ENCODE measurements around the gene AGBL4. TPM values are rescaled to one million over a fixed set of nuclear protein-coding genes. Genes with fewer than 3 reads are reported as not detected.

Gene AGBL4
- total RNA-seq, 1 donor from 2014 or later = not detected

GRCh38 chr1:48693180-48693579, 1330.6 kb downstream of the AGBL4 start:
- no peak for DNase-seq (ENCODE audit: low spot score)
- intact Hi-C loops (cut with micrococcal nuclease) = no loop called here
- Mint-ChIP-seq H3K27me3 (ENCODE audit: insufficient read depth) (no peaks in the 10 kb centered on the region), H3K9me3 (no peaks in the 10 kb centered on the region), H3K36me3 (ENCODE audit: low read depth) (no peaks in the 10 kb centered on the region), H3K27ac (no peak overlapping the region), H3K4me3 (no peak overlapping the region), H3K4me1 (ENCODE audit: low read depth) (no peaks in the 10 kb centered on the region)

DNA sequence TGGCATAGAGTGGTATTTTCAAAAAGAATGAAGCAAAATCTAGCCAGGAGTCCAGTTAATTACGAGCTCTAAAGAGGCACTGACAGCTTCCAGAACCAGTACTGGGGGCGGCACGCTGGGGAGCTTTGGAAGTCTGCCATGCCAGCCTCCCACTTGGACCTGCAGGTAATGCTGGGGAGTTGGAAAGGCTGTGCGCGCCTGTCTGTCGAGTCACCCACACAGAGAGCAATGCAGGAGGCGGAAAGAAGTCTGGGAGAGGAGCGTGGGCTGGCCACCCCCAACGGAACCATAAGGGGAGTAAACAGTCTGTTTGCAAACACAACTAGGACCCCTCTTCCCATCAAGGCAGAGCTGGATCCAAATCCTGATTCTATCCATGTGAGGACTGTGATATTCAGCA, 1331.5 kb downstream of the AGBL4 start:
- no peaks in the 10 kb centered on the region for H3K4me1 Mint-ChIP-seq (ENCODE audit: low read depth)
- no peak overlapping the region for H3K27ac Mint-ChIP-seq
- no peak for DNase-seq (ENCODE audit: low spot score)
- H3K4me3 Mint-ChIP-seq = no peak overlapping the region
- H3K27me3 Mint-ChIP-seq (ENCODE audit: insufficient read depth) = no peaks in the 10 kb centered on the region
- intact Hi-C loops (cut with micrococcal nuclease) = no loop called here
- no peaks in the 10 kb centered on the region for H3K9me3 Mint-ChIP-seq
- H3K36me3 Mint-ChIP-seq (ENCODE audit: low read depth) = no peaks in the 10 kb centered on the region

DNA sequence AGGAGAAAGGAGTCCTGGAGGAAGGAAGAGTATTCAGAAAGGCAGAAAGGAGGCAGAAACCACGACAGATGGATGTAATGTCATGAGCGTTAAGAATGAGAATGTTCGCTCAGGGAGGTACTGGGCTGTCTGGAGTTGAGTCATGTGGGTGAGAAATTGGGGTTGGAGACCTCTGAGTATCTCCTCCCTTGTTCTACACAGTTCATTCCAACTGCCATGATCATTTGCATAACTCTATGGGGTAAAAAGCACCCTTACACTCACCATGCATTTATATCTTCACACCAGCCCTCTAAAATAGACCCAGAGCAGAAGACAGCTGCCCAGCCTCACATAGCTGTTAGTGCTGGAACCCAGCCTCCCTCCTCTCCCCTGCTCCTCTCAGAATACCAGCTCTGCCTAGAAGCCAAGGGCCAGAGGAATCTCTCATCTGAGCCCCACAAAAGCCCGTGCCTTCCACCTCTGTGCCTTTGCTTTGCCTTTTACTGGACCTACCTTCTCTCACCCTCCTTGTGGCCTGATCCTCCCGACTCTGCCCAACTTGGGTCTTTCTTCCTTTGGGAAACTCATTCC, 1332.2 kb downstream of the AGBL4 start:
- no peak for DNase-seq (ENCODE audit: low spot score)
- intact Hi-C loops (cut with micrococcal nuclease) = no loop called here
- H3K27me3 Mint-ChIP-seq (ENCODE audit: insufficient read depth) = no peaks in the 10 kb centered on the region
- no peaks in the 10 kb centered on the region for H3K4me1 Mint-ChIP-seq (ENCODE audit: low read depth)
- H3K36me3 Mint-ChIP-seq (ENCODE audit: low read depth) = no peaks in the 10 kb centered on the region
- no peak overlapping the region for H3K4me3 Mint-ChIP-seq
- H3K9me3 Mint-ChIP-seq = no peaks in the 10 kb centered on the region
- H3K27ac Mint-ChIP-seq = no peak overlapping the region

- no peak overlapping the region for H3K27ac Mint-ChIP-seq
- no peak for DNase-seq (ENCODE audit: low spot score)
- H3K36me3 Mint-ChIP-seq (ENCODE audit: low read depth) = no peaks in the 10 kb centered on the region
- H3K9me3 Mint-ChIP-seq = no peaks in the 10 kb centered on the region
- intact Hi-C loops (cut with micrococcal nuclease) = no loop called here
- no peak overlapping the region for H3K4me3 Mint-ChIP-seq
- H3K4me1 Mint-ChIP-seq (ENCODE audit: low read depth) = no peaks in the 10 kb centered on the region
- H3K27me3 Mint-ChIP-seq (ENCODE audit: insufficient read depth) = no peaks in the 10 kb centered on the region
These were observed 1335.5 kb downstream of the AGBL4 start for GRCh38 chr1:48688102-48688760.

DNA sequence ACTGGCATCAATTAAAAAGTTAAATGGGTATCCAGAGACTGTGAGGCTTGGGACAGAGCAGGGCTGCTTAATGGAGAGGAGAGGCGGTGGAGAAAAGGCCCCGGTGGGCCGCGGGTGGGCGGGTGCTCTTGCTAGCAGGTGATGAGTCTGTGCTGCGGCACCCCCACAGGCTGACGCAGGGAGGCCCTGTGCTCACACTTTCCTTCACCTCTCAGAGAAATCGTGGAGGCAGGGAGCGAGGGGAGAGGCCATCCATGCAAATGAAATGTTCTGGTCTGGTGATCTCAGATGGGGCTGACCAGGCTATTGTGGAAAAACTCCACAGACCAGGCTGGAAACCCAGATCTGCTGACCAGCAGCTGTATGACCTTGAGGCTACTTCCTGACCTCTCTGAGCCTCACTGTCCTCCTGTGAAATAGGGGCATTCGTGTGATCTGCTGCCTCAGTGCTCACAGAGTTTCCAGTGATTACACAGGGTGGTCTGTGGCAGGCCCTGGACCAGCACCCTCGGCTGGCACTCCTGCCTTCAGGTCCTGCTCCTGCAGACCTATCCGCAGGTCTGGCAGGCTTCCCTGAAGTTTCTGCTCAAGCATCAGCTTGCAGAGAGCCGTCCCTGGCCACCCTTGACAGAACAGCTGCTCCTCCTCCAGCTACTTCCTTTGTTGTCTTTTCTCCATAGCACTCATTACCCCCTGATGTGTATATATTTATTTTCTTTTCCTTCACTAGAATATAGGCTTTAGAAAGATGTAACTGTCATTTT, 1336.3 kb downstream of the AGBL4 start:
- Mint-ChIP-seq H3K4me3 (no peak overlapping the region), H3K9me3 (no peaks in the 10 kb centered on the region), H3K4me1 (ENCODE audit: low read depth) (no peaks in the 10 kb centered on the region), H3K27me3 (ENCODE audit: insufficient read depth) (no peaks in the 10 kb centered on the region), H3K27ac (no peak overlapping the region), H3K36me3 (ENCODE audit: low read depth) (no peaks in the 10 kb centered on the region)
- DNase-seq (ENCODE audit: low spot score) = no peak
- intact Hi-C loops (cut with micrococcal nuclease) = no loop called here

- Mint-ChIP-seq H3K36me3 (ENCODE audit: low read depth) (no peaks in the 10 kb centered on the region), H3K4me1 (ENCODE audit: low read depth) (no peaks in the 10 kb centered on the region), H3K27me3 (ENCODE audit: insufficient read depth) (no peaks in the 10 kb centered on the region), H3K27ac (no peak overlapping the region), H3K9me3 (no peaks in the 10 kb centered on the region), H3K4me3 (no peak overlapping the region)
- no peak for DNase-seq (ENCODE audit: low spot score)
- intact Hi-C loops (cut with micrococcal nuclease) = no loop called here
These were observed 1337.6 kb downstream of the AGBL4 start for GRCh38 chr1:48686159-48686558.

DNA sequence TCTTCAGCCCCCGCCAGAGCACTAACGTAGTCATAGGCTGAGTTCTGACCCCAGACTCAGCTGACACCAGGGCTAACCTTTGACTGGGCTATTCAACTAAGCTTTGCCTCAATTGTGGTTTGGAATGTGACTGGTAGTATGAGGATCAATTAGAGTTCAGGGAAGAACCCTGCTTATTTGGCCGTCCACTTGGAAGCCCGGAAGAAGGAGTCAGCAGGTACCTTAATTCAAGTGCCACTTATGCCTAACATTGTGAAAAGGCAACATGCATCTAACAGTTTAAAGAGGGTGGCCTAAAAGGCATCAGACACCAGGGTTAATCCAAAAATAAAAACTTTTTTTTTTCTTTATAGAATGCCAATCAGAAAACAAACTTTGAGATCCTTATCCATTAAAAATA, 1339.4 kb downstream of the AGBL4 start:
- H3K4me3 Mint-ChIP-seq = no peak overlapping the region
- no peaks in the 10 kb centered on the region for H3K27me3 Mint-ChIP-seq (ENCODE audit: insufficient read depth)
- no peaks in the 10 kb centered on the region for H3K9me3 Mint-ChIP-seq
- intact Hi-C loops (cut with micrococcal nuclease) = no loop called here
- H3K27ac Mint-ChIP-seq = no peak overlapping the region
- H3K4me1 Mint-ChIP-seq (ENCODE audit: low read depth) = no peaks in the 10 kb centered on the region
- no peak for DNase-seq (ENCODE audit: low spot score)
- H3K36me3 Mint-ChIP-seq (ENCODE audit: low read depth) = no peaks in the 10 kb centered on the region

DNA sequence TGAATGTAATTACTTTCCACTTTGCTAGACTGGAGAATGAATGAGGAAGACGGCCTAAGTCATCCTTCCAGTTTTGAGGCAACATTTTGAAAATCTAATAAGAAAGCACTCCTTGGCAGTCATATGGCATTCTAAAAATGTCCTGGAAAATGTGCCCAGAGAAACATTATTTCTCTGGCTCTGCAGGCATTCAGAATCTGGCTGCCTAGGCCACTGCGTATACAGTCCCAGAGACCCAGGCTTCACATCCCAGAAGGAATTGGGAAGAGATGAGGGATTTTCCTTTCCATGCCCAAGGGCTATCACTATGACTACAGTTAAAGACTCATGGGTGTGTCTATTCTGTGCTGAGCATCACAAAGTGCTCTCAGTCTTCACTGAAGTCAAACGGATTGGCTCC, 1339.9 kb downstream of the AGBL4 start:
- Mint-ChIP-seq H3K27me3 (ENCODE audit: insufficient read depth) (no peaks in the 10 kb centered on the region), H3K36me3 (ENCODE audit: low read depth) (no peaks in the 10 kb centered on the region)
- DNase-seq (ENCODE audit: low spot score) = no peak

DNA sequence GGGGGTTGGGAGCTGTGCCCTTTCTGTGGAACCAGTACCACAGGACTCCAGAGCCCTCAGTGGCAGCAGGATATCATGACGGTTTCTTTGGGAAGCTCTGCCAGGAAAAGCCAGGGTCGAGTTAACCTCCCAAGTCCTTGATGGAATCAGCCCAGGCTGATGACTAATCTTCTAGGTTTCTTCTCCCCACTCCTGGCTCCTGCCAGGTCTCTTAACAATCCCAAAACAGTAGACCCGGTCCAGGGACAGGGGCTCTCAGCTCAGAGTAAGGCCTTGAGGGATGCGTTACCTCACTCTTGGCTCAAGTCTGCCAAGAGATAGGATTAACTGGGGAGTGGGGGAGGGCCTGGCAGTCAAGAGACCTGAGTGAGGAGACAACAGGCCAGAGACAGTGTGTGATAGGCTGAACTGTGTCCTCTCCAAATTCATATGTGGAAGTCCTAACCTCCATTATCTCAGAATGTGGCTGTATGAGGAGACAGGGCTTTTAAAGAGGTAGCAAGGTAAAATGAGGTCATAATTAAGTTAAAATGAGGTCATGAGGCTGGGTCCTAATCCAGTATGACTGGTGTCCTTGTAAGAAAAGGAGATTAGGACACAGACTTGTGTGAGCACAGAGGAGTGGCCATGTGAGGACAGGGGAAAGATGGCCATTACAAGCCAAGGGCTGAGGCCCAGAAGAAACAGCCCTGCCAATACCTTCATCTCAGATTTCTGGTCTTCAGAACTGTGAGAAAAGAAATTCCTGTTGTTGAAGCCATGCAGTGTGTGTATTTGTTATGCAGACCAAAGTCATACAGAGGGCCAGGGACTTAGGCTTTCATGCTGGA, 1342.1 kb downstream of the AGBL4 start:
- H3K4me3 Mint-ChIP-seq = no peak overlapping the region
- no peak overlapping the region for H3K27ac Mint-ChIP-seq
- intact Hi-C loops (cut with micrococcal nuclease) = no loop called here

More for the DNA sequence above, 1339.9 kb downstream of the AGBL4 start:
- intact Hi-C loops (cut with micrococcal nuclease) = no loop called here
- no peak overlapping the region for H3K27ac Mint-ChIP-seq
- no peaks in the 10 kb centered on the region for H3K4me1 Mint-ChIP-seq (ENCODE audit: low read depth)
- H3K4me3 Mint-ChIP-seq = no peak overlapping the region
- no peaks in the 10 kb centered on the region for H3K9me3 Mint-ChIP-seq

GRCh38 chr1:48680411-48681035, 1343.2 kb downstream of the AGBL4 start:
- no peak for DNase-seq (ENCODE audit: low spot score)
- Mint-ChIP-seq H3K4me3 (no peak overlapping the region), H3K4me1 (ENCODE audit: low read depth) (peaks cover 4% of the 10 kb centered on the region), H3K27me3 (ENCODE audit: insufficient read depth) (no peaks in the 10 kb centered on the region), H3K9me3 (no peaks in the 10 kb centered on the region), H3K27ac (no peak overlapping the region), H3K36me3 (ENCODE audit: low read depth) (no peaks in the 10 kb centered on the region)
- intact Hi-C loops (cut with micrococcal nuclease) = no loop called here

More for the DNA sequence above, 1342.1 kb downstream of the AGBL4 start:
- Mint-ChIP-seq H3K36me3 (ENCODE audit: low read depth) (no peaks in the 10 kb centered on the region), H3K9me3 (no peaks in the 10 kb centered on the region), H3K4me1 (ENCODE audit: low read depth) (peaks cover 4% of the 10 kb centered on the region), H3K27me3 (ENCODE audit: insufficient read depth) (no peaks in the 10 kb centered on the region)
- no peak for DNase-seq (ENCODE audit: low spot score)

DNA sequence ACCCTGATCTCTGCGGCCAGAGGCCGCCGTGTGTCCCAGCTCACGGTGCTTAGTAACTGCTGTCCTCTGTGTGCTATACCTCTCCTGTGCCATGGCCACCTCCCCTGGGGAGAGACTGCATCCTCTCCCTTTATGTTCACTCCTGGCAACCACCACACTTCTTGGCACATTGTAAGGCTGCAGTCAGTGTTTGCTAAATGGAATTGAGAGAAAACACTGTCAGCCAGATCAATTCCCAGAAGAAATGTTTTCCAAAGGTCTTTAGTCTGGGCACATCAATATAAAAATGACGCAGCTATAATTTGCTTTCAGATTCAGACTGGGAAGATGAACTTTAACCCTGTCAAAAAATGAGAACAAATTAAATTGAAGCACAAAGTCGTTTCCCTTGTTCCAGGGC, 1343.9 kb downstream of the AGBL4 start:
- no peak overlapping the region for H3K27ac Mint-ChIP-seq
- DNase-seq (ENCODE audit: low spot score) = no peak
- peaks cover 4% of the 10 kb centered on the region for H3K4me1 Mint-ChIP-seq (ENCODE audit: low read depth)
- H3K9me3 Mint-ChIP-seq = no peaks in the 10 kb centered on the region
- no peak overlapping the region for H3K4me3 Mint-ChIP-seq
- intact Hi-C loops (cut with micrococcal nuclease) = no loop called here
- no peaks in the 10 kb centered on the region for H3K36me3 Mint-ChIP-seq (ENCODE audit: low read depth)
- H3K27me3 Mint-ChIP-seq (ENCODE audit: insufficient read depth) = no peaks in the 10 kb centered on the region

DNA sequence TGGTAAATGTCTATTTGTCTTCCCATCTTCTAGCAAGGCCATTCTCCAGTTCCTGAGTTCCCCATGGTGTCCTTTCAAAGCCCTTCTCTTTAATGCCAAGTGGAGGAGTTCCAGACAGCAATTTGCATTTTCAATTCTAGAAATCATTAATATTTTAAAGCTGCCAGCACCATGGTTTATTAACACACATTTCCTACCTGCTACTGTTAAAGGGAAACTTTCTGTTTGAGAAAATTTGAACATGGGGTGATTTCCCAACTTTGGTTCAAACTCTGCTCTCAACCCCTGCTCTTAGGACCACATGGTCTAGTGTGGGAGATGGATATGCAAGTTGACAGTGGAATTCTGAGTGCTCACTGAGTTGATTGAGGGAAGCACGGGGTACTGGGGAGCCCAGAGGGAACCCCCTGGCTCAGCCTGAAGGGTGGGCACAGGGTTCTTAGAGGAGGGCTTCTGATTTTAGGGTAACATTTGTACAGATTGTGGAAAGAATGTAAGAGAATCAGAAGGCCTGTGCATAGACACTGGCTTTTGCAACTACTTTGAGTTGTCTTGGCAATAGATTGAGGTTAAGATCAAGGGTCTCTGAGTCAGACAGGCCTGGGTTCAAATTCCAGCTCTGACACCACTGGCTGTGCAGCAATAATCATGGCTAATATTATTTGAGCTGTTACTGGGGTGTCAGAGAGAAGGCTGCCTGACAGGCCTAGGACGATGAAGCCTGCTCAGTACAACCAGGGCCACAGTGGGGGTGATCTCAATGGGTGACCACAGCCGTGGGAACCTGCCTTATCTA, 1344.8 kb downstream of the AGBL4 start:
- Mint-ChIP-seq H3K27ac (no peak overlapping the region), H3K4me3 (no peak overlapping the region), H3K9me3 (no peaks in the 10 kb centered on the region), H3K4me1 (ENCODE audit: low read depth) (peaks cover 4% of the 10 kb centered on the region), H3K36me3 (ENCODE audit: low read depth) (no peaks in the 10 kb centered on the region), H3K27me3 (ENCODE audit: insufficient read depth) (peaks cover 4% of the 10 kb centered on the region)
- intact Hi-C loops (cut with micrococcal nuclease) = no loop called here
- DNase-seq (ENCODE audit: low spot score) = no peak

All from activated T-helper 1 cell treated with anti-CD3 and anti-CD28 coated beads, Interleukin-12 subunit alpha, Interleukin-12 subunit beta, Interleukin-2, Interleukin-4 antibody, amounts not matched to agents 30 ng/mL and 10 ng/mL and 1 ng/mL, durations not matched to agents 14 hours and 24 hours and 36 hours (primary cell).